GM04504 (cell line): ENCODE data around the gene ZNF579.
"Not testable (repeated sequence)": the region's sequence is repeated elsewhere in the genome, so short reads cannot be mapped to it uniquely, and the experiment has no call there.

Experiments
- DNase-seq: peaks from one replicate; pipeline ENCODE4 v3.0.0-alpha.2; 2012; ENCODE audit warnings: low read depth

Gene ZNF579

GRCh38 chr19:55539090-55539984 lies 41.3 kb downstream of the ZNF579 start:
- DNase-seq = no peak

- no peak for DNase-seq
Measured at GRCh38 chr19:55538132-55538531, 42.5 kb downstream of the ZNF579 start.

- no peak for DNase-seq
Measured at GRCh38 chr19:55537741-55538111, 42.9 kb downstream of the ZNF579 start.

- DNase-seq = no peak
Measured at GRCh38 chr19:55536951-55537740, 43.5 kb downstream of the ZNF579 start, which contains the start of gene SBK2. SBK2 (minus strand) TSS chr19:55537133; CDS start chr19:55536294, 839 bp downstream.

- no peak for DNase-seq
Measured at GRCh38 chr19:55536366-55536765, 44.3 kb downstream of the ZNF579 start.

- DNase-seq = no peak
Measured at GRCh38 chr19:55535965-55536350, 44.7 kb downstream of the ZNF579 start.

- DNase-seq = no peak
Measured at GRCh38 chr19:55535173-55535964, 45.3 kb downstream of the ZNF579 start.

GRCh38 chr19:55534280-55534679 lies 46.4 kb downstream of the ZNF579 start:
- DNase-seq = not testable (repeated sequence)

GRCh38 chr19:55530996-55531395 lies 49.7 kb downstream of the ZNF579 start:
- no peak for DNase-seq

GRCh38 chr19:55529636-55530234 lies 50.9 kb downstream of the ZNF579 start:
- DNase-seq = no peak

GRCh38 chr19:55528030-55528803 lies 52.4 kb downstream of the ZNF579 start:
- DNase-seq = no peak

- DNase-seq = no peak
Measured at GRCh38 chr19:55527197-55528029, 53.2 kb downstream of the ZNF579 start.
